SK-N-SH treated with all-trans-retinoic acid at 6 μM for 48 hours (cell line): ENCODE results near the gene LPP.

Experiments
- ATAC-seq: fragments of 200-7000 bp; cut with Tn5 transposase; 3 replicates; pipeline ENCODE4 v1.9.1; 2020; ENCODE audit warnings: mild to moderate bottlenecking, moderate library complexity
- ARNTL ChIP-seq: fragments of 450-650 bp; formaldehyde crosslinking; IDR thresholded peaks from 2 replicates; pipeline ENCODE4 v1.5.0; 2020; ENCODE audit warnings: low read depth, mild to moderate bottlenecking, moderate library complexity, borderline replicate concordance
- BACH2 ChIP-seq: fragments of 250-450 bp; sonication (Bioruptor Pico); IDR thresholded peaks from 2 replicates; pipeline ENCODE4 v1.9.0; 2021; ENCODE audit warnings: mild to moderate bottlenecking, borderline replicate concordance
- CSDC2 ChIP-seq: fragments of 250-450 bp; sonication (Bioruptor Pico); IDR thresholded peaks from 2 replicates; pipeline ENCODE4 v1.5.0; 2020; ENCODE audit warnings: mild to moderate bottlenecking, moderate library complexity
- CSRNP3 ChIP-seq: fragments of 250-450 bp; sonication (Bioruptor Pico); IDR thresholded peaks from 2 replicates; pipeline ENCODE4 v1.5.1; 2021; ENCODE audit warnings: mild to moderate bottlenecking, moderate library complexity
- ESRRG ChIP-seq: fragments of 250-450 bp; sonication (Bioruptor Pico); IDR thresholded peaks from 2 replicates; pipeline ENCODE4 v1.6.1; 2021; ENCODE audit warnings: mild to moderate bottlenecking
- GLIS3 ChIP-seq: fragments of 250-450 bp; sonication (Bioruptor Pico); IDR thresholded peaks from 2 replicates; pipeline ENCODE4 v1.5.0; 2020; ENCODE audit warnings: mild to moderate bottlenecking, moderate library complexity
- ISL1 ChIP-seq: fragments of 250-450 bp; sonication (Bioruptor Pico); IDR thresholded peaks from 2 replicates; pipeline ENCODE4 v2.1.2; 2022; ENCODE audit warnings: mild to moderate bottlenecking, moderate library complexity
- OSR1 ChIP-seq: fragments of 250-450 bp; sonication (Bioruptor Pico); IDR thresholded peaks from 2 replicates; pipeline ENCODE4 v1.8.0; 2022; ENCODE audit warnings: moderate library complexity, mild to moderate bottlenecking, inconsistent platforms
- PPARA ChIP-seq: fragments of 250-450 bp; sonication (Bioruptor Pico); IDR thresholded peaks from 2 replicates; pipeline ENCODE4 v1.5.0; 2020; ENCODE audit warnings: mild to moderate bottlenecking, borderline replicate concordance
- RARB ChIP-seq: fragments of 250-450 bp; sonication (Bioruptor Pico); IDR thresholded peaks from 2 replicates; pipeline ENCODE4 v1.8.0; 2021; ENCODE audit warnings: mild to moderate bottlenecking, moderate library complexity
- SNAI2 ChIP-seq: fragments of 250-450 bp; sonication (Bioruptor Pico); IDR thresholded peaks from 2 replicates; pipeline ENCODE4 v1.5.0; 2020; ENCODE audit warnings: mild to moderate bottlenecking, moderate library complexity
- TOX ChIP-seq: fragments of 250-450 bp; sonication (Bioruptor Pico); IDR thresholded peaks from 2 replicates; pipeline ENCODE4 v1.8.0; 2021; ENCODE audit warnings: mild to moderate bottlenecking, moderate library complexity, borderline replicate concordance
- ZFP3 ChIP-seq: fragments of 250-450 bp; sonication (Bioruptor Pico); IDR thresholded peaks from 2 replicates; pipeline ENCODE4 v1.5.0; 2020; ENCODE audit warnings: mild to moderate bottlenecking, moderate library complexity
- ZFP30 ChIP-seq: fragments of 450-650 bp; formaldehyde crosslinking; IDR thresholded peaks from 2 replicates; pipeline ENCODE4 v1.5.0; 2022; ENCODE audit warnings: mild to moderate bottlenecking, moderate library complexity
- ZNF565 ChIP-seq: fragments of 450-650 bp; formaldehyde crosslinking; conservative IDR thresholded peaks from 2 replicates; pipeline ENCODE4 v1.5.0; 2020; ENCODE audit warnings: low read depth, mild to moderate bottlenecking, moderate library complexity
- ZNF70 ChIP-seq: fragments of 450-650 bp; formaldehyde crosslinking; IDR thresholded peaks from 2 replicates; pipeline ENCODE4 v1.5.0; 2020; ENCODE audit warnings: mild to moderate bottlenecking, moderate library complexity
- ZNF8 ChIP-seq: fragments of 450-650 bp; formaldehyde crosslinking; IDR thresholded peaks from 2 replicates; pipeline ENCODE4 v1.5.0; 2020; ENCODE audit warnings: mild to moderate bottlenecking, moderate library complexity
- TF ChIP-seq, protein P1 (sequence below): fragments of 250-450 bp; sonication (Bioruptor Pico); IDR thresholded peaks from 2 replicates; pipeline ENCODE4 v1.5.0; 2020; ENCODE audit warnings: mild to moderate bottlenecking, moderate library complexity
- TF ChIP-seq, protein P2 (sequence below): fragments of 250-450 bp; sonication (Bioruptor Pico); IDR thresholded peaks from 2 replicates; pipeline ENCODE4 v1.5.1; 2020; ENCODE audit warnings: low read depth, mild to moderate bottlenecking, moderate library complexity
- TF ChIP-seq, protein P3 (sequence below): fragments of 250-450 bp; sonication (Bioruptor Pico); IDR thresholded peaks from 2 replicates; pipeline ENCODE4 v1.8.0; 2020; ENCODE audit warnings: mild to moderate bottlenecking, moderate library complexity, borderline replicate concordance

The LPP gene

GRCh38 chr3:188584958-188585689 lies 431.2 kb downstream of the LPP start:
- TF ChIP-seq ZFP3 (CRISPR knock-in tag) (no peak), GLIS3 (CRISPR knock-in tag) (no peak), SNAI2 (CRISPR knock-in tag) (no peak), ZNF565 (CRISPR knock-in tag) (no peak), BACH2 (no peak)
- TF ChIP-seq, protein P1, sequence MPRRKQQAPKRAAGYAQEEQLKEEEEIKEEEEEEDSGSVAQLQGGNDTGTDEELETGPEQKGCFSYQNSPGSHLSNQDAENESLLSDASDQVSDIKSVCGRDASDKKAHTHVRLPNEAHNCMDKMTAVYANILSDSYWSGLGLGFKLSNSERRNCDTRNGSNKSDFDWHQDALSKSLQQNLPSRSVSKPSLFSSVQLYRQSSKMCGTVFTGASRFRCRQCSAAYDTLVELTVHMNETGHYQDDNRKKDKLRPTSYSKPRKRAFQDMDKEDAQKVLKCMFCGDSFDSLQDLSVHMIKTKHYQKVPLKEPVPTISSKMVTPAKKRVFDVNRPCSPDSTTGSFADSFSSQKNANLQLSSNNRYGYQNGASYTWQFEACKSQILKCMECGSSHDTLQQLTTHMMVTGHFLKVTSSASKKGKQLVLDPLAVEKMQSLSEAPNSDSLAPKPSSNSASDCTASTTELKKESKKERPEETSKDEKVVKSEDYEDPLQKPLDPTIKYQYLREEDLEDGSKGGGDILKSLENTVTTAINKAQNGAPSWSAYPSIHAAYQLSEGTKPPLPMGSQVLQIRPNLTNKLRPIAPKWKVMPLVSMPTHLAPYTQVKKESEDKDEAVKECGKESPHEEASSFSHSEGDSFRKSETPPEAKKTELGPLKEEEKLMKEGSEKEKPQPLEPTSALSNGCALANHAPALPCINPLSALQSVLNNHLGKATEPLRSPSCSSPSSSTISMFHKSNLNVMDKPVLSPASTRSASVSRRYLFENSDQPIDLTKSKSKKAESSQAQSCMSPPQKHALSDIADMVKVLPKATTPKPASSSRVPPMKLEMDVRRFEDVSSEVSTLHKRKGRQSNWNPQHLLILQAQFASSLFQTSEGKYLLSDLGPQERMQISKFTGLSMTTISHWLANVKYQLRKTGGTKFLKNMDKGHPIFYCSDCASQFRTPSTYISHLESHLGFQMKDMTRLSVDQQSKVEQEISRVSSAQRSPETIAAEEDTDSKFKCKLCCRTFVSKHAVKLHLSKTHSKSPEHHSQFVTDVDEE (CRISPR knock-in tag), result no peak
- TF ChIP-seq, protein P2, sequence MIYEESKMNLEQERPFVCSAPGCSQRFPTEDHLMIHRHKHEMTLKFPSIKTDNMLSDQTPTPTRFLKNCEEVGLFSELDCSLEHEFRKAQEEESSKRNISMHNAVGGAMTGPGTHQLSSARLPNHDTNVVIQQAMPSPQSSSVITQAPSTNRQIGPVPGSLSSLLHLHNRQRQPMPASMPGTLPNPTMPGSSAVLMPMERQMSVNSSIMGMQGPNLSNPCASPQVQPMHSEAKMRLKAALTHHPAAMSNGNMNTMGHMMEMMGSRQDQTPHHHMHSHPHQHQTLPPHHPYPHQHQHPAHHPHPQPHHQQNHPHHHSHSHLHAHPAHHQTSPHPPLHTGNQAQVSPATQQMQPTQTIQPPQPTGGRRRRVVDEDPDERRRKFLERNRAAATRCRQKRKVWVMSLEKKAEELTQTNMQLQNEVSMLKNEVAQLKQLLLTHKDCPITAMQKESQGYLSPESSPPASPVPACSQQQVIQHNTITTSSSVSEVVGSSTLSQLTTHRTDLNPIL (CRISPR knock-in tag), result no peak
- ATAC-seq, result peak; percentile 56

GRCh38 chr3:188589071-188589470 lies 435.1 kb downstream of the LPP start:
- TF ChIP-seq ZNF70 (CRISPR knock-in tag) (no peak), OSR1 (CRISPR knock-in tag) (no peak), GLIS3 (CRISPR knock-in tag) (no peak), ARNTL (CRISPR knock-in tag) (no peak), ZNF565 (CRISPR knock-in tag) (no peak)
- TF ChIP-seq, protein P3, sequence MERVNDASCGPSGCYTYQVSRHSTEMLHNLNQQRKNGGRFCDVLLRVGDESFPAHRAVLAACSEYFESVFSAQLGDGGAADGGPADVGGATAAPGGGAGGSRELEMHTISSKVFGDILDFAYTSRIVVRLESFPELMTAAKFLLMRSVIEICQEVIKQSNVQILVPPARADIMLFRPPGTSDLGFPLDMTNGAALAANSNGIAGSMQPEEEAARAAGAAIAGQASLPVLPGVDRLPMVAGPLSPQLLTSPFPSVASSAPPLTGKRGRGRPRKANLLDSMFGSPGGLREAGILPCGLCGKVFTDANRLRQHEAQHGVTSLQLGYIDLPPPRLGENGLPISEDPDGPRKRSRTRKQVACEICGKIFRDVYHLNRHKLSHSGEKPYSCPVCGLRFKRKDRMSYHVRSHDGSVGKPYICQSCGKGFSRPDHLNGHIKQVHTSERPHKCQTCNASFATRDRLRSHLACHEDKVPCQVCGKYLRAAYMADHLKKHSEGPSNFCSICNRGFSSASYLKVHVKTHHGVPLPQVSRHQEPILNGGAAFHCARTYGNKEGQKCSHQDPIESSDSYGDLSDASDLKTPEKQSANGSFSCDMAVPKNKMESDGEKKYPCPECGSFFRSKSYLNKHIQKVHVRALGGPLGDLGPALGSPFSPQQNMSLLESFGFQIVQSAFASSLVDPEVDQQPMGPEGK (CRISPR knock-in tag), result no peak
- ATAC-seq, result no peak

DNA sequence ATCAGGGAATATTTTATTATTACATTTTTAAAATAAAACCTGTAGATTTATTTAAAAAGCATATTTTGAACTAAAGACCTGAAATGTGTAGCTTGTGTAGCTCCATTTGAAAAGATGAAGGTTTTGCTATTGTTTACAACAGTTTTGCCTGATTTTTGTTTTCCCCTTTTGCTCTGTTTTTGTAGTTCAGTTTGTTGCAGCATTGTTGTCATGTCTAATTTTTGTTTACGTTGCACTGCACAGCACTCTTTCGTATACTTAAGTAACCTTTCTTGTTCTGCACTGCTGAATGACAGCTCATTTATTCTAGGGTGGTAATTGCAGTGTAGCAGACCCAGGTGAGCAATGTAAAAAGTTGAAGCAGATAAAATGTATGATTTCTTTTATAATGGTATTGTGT lies 435.8 kb downstream of the LPP start:
- no peak for ATAC-seq
- TF ChIP-seq GLIS3 (CRISPR knock-in tag), result no peak
- no peak for TF ChIP-seq ZNF565 (CRISPR knock-in tag)
- no peak for TF ChIP-seq BACH2
- no peak for TF ChIP-seq ARNTL (CRISPR knock-in tag)
- TF ChIP-seq PPARA, result no peak
- TF ChIP-seq RARB (CRISPR knock-in tag), result no peak
- TF ChIP-seq, protein P3 (CRISPR knock-in tag), result no peak
- TF ChIP-seq ZNF70 (CRISPR knock-in tag), result no peak
- TF ChIP-seq CSDC2, result no peak
- TF ChIP-seq ZFP3 (CRISPR knock-in tag), result no peak
- no peak for TF ChIP-seq OSR1 (CRISPR knock-in tag)

DNA sequence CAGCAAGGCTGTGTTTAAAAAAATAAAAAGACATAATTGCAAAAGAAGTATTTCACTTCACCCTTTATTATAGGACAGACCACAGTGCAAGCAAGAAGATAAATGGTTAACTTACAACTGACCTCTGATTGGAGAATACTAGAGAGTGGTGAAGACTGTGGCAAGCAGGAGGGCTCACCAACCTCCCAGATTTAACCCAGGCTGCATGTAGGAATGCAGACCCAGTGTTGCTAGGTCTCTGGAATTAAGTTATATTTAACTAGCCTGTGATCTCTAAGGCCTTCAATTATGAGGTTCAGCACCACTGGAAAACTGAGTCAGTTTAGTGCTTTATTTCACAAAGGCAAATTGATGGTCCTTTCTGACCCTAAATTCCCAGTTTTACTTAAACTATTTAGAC lies 436.6 kb downstream of the LPP start:
- TF ChIP-seq CSRNP3 (no peak), ZFP30 (CRISPR knock-in tag) (no peak), ZFP3 (CRISPR knock-in tag) (no peak), ISL1 (CRISPR knock-in tag) (no peak), GLIS3 (CRISPR knock-in tag) (no peak), TOX (no peak), OSR1 (CRISPR knock-in tag) (no peak), ZNF8 (CRISPR knock-in tag) (no peak), ZNF565 (CRISPR knock-in tag) (no peak), ESRRG (CRISPR knock-in tag) (no peak)
- TF ChIP-seq, protein P2 (CRISPR knock-in tag), result no peak
- ATAC-seq, result peak; percentile 16; the same call in 1 of the 3 replicates
